Uterus (tissue), 2 donors: ENCODE measurements around the gene TDRD9.

Source experiments
- CTCF ChIP-seq, 4 experiments: fragments of 200-600 bp in 2 of 4; fragments of 450-650 bp in 2 of 4; sonication (generic) in 2 of 4; IDR thresholded peaks; one replicate each; pipeline ENCODE4 v1.5.1; 2016 to 2019; ENCODE audit warnings: antibody characterized with exemption in 4 of 4, mild to moderate bottlenecking in 2 of 4, moderate library complexity in 1 of 4
- POLR2A ChIP-seq, 2 donors: fragments of 450-650 bp; IDR thresholded peaks; one replicate each; pipeline ENCODE4 v1.6.1; 2016; ENCODE audit warnings: antibody characterized with exemption in 2 of 2, mild to moderate bottlenecking in 1 of 2, moderate library complexity in 1 of 2

DNA sequence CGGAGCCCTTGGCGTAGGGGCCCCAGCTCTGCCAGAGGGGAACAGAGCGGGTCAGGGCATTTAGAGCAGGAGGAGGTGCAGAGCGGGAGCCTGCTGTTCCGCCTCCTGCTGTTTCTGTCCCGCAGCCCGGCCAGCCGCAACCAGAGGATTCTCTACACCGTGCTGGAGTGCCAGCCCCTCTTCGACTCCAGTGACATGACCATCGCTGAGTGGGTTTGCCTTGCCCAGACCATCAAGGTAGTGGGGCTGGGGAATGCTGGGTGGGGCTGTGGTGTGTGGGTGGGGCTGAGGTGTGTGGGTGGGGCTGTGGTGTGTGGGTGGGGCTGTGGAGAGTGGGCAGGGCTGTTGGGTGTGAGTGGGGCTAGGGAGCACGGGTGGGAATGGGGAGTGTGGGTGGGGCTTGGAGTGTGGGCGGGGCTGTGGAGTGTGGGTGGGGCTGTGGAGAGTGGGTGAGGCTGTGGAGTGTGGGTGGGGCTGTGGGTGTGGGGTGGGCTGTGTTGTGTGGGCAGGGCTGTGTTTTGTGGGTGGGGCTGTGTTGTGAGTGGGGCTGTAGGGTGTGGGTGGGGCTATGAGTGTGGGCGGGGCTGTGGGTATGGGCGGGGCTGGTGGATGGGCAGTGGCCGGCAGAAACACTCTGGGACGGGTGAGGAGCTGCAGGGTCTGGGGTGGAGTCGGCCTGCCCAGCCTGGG, 165.3 kb downstream of the TDRD9 start:
- TF ChIP-seq CTCF (IDR thresholded peaks at IDR 0.05) (no peak), POLR2A (IDR thresholded peaks at IDR 0.05) (no peak)
